SU-DHL-6 (cell line): ENCODE data around the gene WNK1.

ENCODE experiments used
- H2AFZ ChIP-seq: fragments of 200-600 bp; sonication (generic); 2 replicates; pipeline ENCODE4 v1.6.1; 2014; ENCODE audit warnings: low read depth, mild to moderate bottlenecking, moderate library complexity, mixed read lengths, antibody characterized with exemption, low read length; ENCODE audit not compliant: severe bottlenecking
- H3F3A ChIP-seq: fragments of 200-600 bp; shearing (Covaris generic); 2 replicates; pipeline ENCODE4 v1.6.0; 2016; ENCODE audit warnings: antibody characterized with exemption, mild to moderate bottlenecking; ENCODE audit not compliant: insufficient read depth
- H3K27ac ChIP-seq: fragments of 200-600 bp; sonication (generic); 2 replicates; pipeline ENCODE4 v1.5.1; 2016; ENCODE audit warnings: low read depth, mild to moderate bottlenecking, low read length, moderate library complexity, mixed read lengths
- H3K27me3 ChIP-seq: fragments of 200-600 bp; sonication (generic), shearing (Covaris generic); 2 replicates; pipeline ENCODE4 v1.6.0; 2014; ENCODE audit warnings: mild to moderate bottlenecking, low read length
- H3K36me3 ChIP-seq: fragments of 200-600 bp; sonication (generic); 2 replicates; pipeline ENCODE4 v1.6.1; 2014; ENCODE audit warnings: mild to moderate bottlenecking, low read length, mixed read lengths
- H3K4me2 ChIP-seq: fragments of 300-600, 200-600 bp; shearing (Covaris generic), sonication (generic); 2 replicates; pipeline ENCODE4 v1.6.0; 2014; ENCODE audit warnings: low read length, low read depth, mild to moderate bottlenecking; ENCODE audit not compliant: poor library complexity, severe bottlenecking
- H3K4me3 ChIP-seq: fragments of 200-600 bp; sonication (generic); 2 replicates; pipeline ENCODE4 v1.5.1; 2014; ENCODE audit warnings: antibody characterized with exemption, low read length, mild to moderate bottlenecking, mixed read lengths; ENCODE audit not compliant: insufficient read depth, poor library complexity, severe bottlenecking
- H3K79me2 ChIP-seq: fragments of 200-600 bp; sonication (generic); 2 replicates; pipeline ENCODE4 v1.6.1; 2014; ENCODE audit warnings: mild to moderate bottlenecking, low read length, moderate library complexity; ENCODE audit not compliant: insufficient read depth
- H3K9ac ChIP-seq: fragments of 200-600 bp; sonication (generic); 2 replicates; pipeline ENCODE4 v1.7.0; 2014; ENCODE audit warnings: mild to moderate bottlenecking, low read length
- H3K9me2 ChIP-seq: fragments of 200-600 bp; sonication (generic); replicated peaks from 2 replicates; pipeline ENCODE4 v1.6.1; 2014; ENCODE audit warnings: low read length; ENCODE audit not compliant: insufficient read depth
- H3K9me3 ChIP-seq: fragments of 200-600 bp; sonication (generic); 2 replicates; pipeline ENCODE4 v1.6.1; 2014; ENCODE audit warnings: low read length, mixed read lengths; ENCODE audit not compliant: insufficient read depth
- H4K20me1 ChIP-seq: fragments of 200-600 bp; sonication (generic); 2 replicates; pipeline ENCODE4 v1.6.1; 2014; ENCODE audit warnings: low read depth, mild to moderate bottlenecking, antibody characterized with exemption, low read length, moderate library complexity, mixed read lengths
- EZH2phosphoT487 ChIP-seq: fragments of 200-600 bp; sonication (generic), shearing (Covaris generic); conservative IDR thresholded peaks from 2 replicates; pipeline ENCODE4 v1.6.1; 2018; ENCODE audit warnings: mild to moderate bottlenecking, antibody characterized with exemption, low read length, moderate library complexity, mixed read lengths
- TF ChIP-seq, protein P1 (sequence below): fragments of 200-600 bp; sonication (generic); IDR thresholded peaks from one replicate; pipeline ENCODE4 v1.5.1; 2017; ENCODE audit warnings: antibody characterized with exemption, mild to moderate bottlenecking, low read length, moderate library complexity; ENCODE audit not compliant: insufficient read depth, poor library complexity, severe bottlenecking

The WNK1 gene

DNA sequence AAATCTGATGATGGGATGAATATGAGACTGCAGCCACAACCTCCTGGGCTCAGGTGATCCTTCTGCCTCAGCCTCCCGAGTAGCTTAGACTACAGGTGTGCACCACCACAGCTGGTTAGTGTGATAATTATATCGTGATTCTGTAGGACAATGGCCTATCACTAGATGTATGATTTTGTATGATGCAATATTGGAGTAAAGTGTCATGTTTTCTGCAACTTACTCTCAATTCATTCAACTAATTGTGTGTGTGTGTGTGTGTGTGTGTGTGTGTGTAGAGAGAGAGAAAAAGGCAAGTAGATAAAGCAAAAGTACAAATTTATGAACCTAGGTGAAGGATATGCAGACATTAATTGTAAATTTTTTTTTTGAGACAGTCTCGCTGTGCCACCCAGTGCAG lies 186.4 kb downstream of the WNK1 start:
- Histone ChIP-seq H3K9me3 (no peaks in the 10 kb centered on the region), H3K9me2 (no peaks in the 10 kb centered on the region), H3K9ac (no peak overlapping the region), H3K36me3 (0 out of 2 replicates have a peak, but pooled peaks cover 3% of the 10 kb centered on the region), H3K79me2 (peaks cover 29% of the 10 kb centered on the region), H3K27me3 (no peaks in the 10 kb centered on the region), H3K4me2 (no peak overlapping the region), H2AFZ (no peak overlapping the region), H3F3A (no peaks in the 10 kb centered on the region), H3K4me3 (no peak overlapping the region), H3K27ac (no peak overlapping the region), H4K20me1 (no peaks in the 10 kb centered on the region)
- TF ChIP-seq, protein P1, sequence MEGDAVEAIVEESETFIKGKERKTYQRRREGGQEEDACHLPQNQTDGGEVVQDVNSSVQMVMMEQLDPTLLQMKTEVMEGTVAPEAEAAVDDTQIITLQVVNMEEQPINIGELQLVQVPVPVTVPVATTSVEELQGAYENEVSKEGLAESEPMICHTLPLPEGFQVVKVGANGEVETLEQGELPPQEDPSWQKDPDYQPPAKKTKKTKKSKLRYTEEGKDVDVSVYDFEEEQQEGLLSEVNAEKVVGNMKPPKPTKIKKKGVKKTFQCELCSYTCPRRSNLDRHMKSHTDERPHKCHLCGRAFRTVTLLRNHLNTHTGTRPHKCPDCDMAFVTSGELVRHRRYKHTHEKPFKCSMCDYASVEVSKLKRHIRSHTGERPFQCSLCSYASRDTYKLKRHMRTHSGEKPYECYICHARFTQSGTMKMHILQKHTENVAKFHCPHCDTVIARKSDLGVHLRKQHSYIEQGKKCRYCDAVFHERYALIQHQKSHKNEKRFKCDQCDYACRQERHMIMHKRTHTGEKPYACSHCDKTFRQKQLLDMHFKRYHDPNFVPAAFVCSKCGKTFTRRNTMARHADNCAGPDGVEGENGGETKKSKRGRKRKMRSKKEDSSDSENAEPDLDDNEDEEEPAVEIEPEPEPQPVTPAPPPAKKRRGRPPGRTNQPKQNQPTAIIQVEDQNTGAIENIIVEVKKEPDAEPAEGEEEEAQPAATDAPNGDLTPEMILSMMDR, result no peak
- TF ChIP-seq EZH2phosphoT487, result no peak

DNA sequence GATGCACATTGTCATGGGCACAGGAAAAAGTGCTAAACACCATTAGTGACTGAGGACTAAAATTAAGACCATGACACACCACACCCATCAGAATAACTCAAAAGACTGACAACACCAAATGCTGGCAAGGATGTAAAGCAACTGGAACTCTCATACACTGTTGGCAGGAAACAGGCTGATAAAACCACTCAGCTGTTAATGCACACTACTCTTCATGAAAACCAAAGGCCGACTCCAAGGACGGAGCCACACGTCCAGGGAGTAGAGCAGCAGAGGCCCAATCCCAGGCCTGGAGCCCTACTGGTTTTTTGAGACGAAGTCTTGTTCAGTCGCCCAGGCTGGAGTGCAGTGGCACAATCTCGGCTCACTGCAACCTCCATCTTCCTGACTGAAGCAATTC lies 190.7 kb downstream of the WNK1 start:
- H3F3A ChIP-seq, result peaks cover 3% of the 10 kb centered on the region; the same call in 1 of the 2 replicates
- H2AFZ ChIP-seq, result no peak overlapping the region
- H3K4me2 ChIP-seq, result no peak overlapping the region
- H3K9ac ChIP-seq, result no peak overlapping the region
- peaks cover 51% of the 10 kb centered on the region for H3K79me2 ChIP-seq
- no peak overlapping the region for H3K4me3 ChIP-seq
- H3K9me3 ChIP-seq, result no peaks in the 10 kb centered on the region
- H3K27ac ChIP-seq, result no peak overlapping the region
- H4K20me1 ChIP-seq, result no peaks in the 10 kb centered on the region
- H3K36me3 ChIP-seq, result 0 out of 2 replicates have a peak, but pooled peaks cover 3% of the 10 kb centered on the region
- no peaks in the 10 kb centered on the region for H3K27me3 ChIP-seq
- TF ChIP-seq EZH2phosphoT487, result no peak
- TF ChIP-seq, protein P1, result no peak
- H3K9me2 ChIP-seq, result no peaks in the 10 kb centered on the region

DNA sequence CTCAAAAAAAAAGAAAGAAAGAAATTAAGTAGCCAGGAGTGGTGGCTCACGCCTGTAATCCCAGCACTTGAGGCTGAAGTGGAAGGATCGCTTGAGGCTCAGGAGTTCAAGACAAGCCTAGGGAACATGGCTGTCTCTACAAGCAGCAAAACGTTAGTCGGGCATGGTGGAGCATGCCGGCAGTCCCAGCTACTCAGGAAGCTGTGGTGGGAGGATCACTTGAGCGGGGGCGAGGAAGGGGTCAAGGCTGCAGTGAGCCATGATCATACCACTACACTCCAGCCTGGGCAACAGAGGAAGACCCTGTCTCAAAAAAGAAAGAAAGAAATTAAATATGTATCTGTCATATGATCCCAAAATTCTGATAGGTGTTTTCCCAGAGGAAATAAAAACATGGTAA lies 191.8 kb downstream of the WNK1 start:
- H3K9ac ChIP-seq, result no peak overlapping the region
- 0 out of 2 replicates have a peak, but pooled peaks cover 3% of the 10 kb centered on the region for H3K36me3 ChIP-seq
- no peaks in the 10 kb centered on the region for H3K9me3 ChIP-seq
- no peak for TF ChIP-seq EZH2phosphoT487
- TF ChIP-seq, protein P1, result no peak
- H2AFZ ChIP-seq, result no peak overlapping the region
- H3K9me2 ChIP-seq, result no peaks in the 10 kb centered on the region
- H3K4me2 ChIP-seq, result no peak overlapping the region
- no peaks in the 10 kb centered on the region for H3K27me3 ChIP-seq
- H3K4me3 ChIP-seq, result no peak overlapping the region
- no peaks in the 10 kb centered on the region for H4K20me1 ChIP-seq
- no peak overlapping the region for H3K27ac ChIP-seq
- H3F3A ChIP-seq, result peaks cover 6% of the 10 kb centered on the region; the same call in 1 of the 2 replicates
- H3K79me2 ChIP-seq, result peaks cover 53% of the 10 kb centered on the region
